GM19468 (cell line): Measurements from ENCODE around the gene SLC29A1.
"Not testable (repeated sequence)": the region's sequence is repeated elsewhere in the genome, so short reads cannot be mapped to it uniquely, and the experiment has no call there.

ENCODE experiments used
- ATAC-seq: cut with Tn5 transposase; IDR thresholded peaks from one replicate; pipeline ENCODE4 v1.9.1; 2021; ENCODE audit warnings: mild to moderate bottlenecking, moderate library complexity, moderate number of reproducible peaks; ENCODE audit not compliant: unreplicated experiment; ENCODE audit errors: extremely low read depth

Gene SLC29A1

GRCh38 chr6:44193307-44193910, 30.0 kb upstream of the SLC29A1 start:
- no peak for ATAC-seq

- no peak for ATAC-seq
Measured at GRCh38 chr6:44194326-44194725, 29.1 kb upstream of the SLC29A1 start.

DNA sequence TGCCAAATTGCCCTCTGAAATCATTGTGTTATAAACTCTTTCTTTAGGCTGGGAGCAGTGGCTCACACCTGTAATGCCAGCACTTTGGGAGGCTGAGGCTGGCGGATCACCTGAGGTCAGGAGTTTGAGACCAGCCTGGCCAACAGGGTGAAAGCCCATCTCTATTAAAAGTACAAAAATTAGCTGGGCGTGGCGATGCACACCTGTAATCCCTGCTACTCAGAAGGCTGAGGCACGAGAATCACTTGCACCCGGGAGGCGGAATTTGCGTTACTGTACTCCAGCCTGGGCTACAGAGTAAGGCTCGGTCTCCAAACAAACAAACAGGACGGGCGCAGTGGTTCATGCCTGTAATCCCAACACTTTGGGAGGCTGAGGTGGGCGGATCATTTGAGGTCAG, 27.0 kb upstream of the SLC29A1 start:
- ATAC-seq, result not testable (repeated sequence)

GRCh38 chr6:44198684-44199083, 24.7 kb upstream of the SLC29A1 start:
- ATAC-seq, result no peak

DNA sequence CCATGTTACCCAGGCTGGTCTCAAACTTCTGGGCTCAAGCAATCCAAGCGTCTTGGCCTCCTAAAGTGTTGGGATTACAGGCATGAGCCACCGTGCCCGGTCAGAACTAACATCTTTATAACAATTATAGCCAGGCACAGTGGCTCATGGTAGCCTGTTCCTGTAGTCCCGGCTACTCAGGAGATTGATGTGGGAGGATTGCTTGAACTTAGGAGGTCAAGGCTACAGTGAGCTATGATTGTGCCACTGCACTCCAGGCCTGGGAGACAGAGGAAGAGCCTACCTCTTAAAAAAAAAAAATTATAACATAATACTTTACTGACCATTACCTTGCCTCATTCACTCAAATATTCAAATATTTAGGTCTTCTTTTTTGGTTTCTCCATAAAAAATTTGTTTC, 23.5 kb upstream of the SLC29A1 start:
- ATAC-seq, result no peak

DNA sequence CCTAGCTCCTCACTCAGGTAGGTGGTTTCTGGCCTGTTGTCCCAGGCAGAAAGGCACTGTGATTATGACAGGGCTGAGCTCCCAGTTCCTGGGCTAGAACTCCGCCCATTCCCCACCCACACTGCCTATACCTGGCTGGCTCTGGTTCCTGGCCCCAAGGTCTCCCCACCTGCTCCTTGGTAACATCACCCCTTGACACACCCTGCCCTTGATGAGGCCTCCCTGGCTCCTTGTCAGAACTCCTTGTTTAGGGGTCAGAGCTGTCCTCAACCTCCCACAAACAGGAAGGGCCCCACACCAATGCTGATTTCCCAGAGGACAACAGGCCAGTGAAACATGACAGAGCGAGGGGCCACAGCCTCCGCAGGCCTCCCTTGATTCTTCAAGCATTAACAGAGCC, 22.2 kb upstream of the SLC29A1 start:
- ATAC-seq, result no peak

DNA sequence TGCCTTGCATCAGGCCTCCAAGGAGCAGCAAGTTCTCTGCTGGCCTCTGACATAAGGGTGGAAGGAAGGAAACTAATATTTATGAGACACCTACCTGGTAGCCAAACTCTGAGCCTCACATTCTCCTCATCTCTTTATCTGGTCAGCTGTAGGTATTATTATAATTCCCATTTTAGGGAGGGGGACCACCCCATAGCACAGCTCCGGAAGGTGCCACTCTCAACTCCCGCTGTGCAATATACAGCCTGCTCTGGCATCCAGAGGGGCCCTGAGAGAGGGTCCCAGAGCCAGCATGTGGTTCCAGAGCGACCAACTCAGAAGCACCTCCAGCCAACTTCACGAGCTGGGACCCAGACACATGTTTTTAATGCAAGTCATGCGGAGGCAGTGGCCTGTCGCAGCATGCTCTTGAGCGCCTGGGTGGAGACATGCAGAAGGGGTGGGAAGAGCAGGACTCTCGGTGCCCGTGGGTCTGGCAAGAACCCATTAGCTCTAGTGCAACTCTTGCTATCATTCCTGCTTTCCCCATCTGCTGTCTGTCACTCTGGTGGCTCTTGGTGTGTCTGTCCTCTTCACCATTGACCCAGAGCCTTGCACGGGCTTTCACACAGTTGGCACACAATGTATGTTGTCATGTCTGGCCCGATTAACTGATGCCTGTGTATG, 21.6 kb upstream of the SLC29A1 start:
- no peak for ATAC-seq

DNA sequence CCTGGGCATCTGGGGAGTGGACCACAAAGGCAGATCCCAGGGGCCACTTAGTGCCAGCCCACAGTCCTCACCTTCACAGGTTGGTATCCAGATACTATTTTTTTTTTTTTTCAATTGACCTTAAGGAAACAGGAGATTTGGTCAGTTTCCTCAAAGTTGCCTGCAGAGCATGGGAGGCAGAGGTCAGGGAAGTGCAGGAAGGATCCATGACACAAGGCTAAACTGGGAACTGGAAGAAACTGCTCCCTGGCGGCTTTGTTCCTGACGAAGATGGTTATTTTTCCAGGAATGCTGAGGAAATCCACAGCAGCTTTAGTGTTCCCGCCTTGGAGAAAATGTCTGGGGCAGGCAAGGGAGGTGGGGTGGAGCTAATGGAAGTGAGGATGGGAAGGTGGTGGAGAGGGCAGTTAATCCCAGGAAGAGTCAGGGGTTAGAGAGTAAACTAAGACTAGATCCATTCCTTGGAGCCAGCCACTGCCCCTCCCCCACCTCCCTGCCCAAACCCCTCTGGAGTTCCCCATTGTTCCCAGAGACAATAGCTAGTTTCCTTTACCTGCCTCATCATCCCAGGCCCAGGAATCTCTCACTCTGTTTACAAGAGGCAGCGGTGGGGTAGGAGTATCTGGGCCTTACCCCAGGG, 20.9 kb upstream of the SLC29A1 start:
- no peak for ATAC-seq

GRCh38 chr6:44202972-44203750, 20.2 kb upstream of the SLC29A1 start:
- no peak for ATAC-seq

- no peak for ATAC-seq
Measured at GRCh38 chr6:44203955-44204354, 19.4 kb upstream of the SLC29A1 start.

DNA sequence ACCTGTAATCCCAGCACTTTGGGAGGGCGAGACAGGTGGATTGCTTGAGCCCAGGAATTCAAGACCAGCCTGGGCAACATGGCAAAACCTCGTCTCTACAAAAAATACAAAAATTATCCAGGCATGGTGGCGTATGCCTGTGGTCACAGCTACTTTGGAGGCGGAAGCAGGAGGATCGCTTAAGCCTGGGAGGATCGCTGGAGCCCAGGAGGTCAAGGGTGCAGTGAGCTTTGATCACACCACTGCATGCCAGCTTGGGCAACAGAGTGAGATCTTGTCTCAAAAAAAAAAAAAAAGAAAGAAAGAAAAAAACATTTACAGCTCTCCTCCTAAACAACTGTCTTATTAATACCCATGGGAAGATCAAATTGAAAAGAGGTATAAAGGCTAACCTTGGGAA, 15.4 kb upstream of the SLC29A1 start:
- no peak for ATAC-seq

GRCh38 chr6:44211284-44211683, 12.1 kb upstream of the SLC29A1 start:
- ATAC-seq, result no peak

GRCh38 chr6:44214307-44214706, 9.1 kb upstream of the SLC29A1 start:
- no peak for ATAC-seq

DNA sequence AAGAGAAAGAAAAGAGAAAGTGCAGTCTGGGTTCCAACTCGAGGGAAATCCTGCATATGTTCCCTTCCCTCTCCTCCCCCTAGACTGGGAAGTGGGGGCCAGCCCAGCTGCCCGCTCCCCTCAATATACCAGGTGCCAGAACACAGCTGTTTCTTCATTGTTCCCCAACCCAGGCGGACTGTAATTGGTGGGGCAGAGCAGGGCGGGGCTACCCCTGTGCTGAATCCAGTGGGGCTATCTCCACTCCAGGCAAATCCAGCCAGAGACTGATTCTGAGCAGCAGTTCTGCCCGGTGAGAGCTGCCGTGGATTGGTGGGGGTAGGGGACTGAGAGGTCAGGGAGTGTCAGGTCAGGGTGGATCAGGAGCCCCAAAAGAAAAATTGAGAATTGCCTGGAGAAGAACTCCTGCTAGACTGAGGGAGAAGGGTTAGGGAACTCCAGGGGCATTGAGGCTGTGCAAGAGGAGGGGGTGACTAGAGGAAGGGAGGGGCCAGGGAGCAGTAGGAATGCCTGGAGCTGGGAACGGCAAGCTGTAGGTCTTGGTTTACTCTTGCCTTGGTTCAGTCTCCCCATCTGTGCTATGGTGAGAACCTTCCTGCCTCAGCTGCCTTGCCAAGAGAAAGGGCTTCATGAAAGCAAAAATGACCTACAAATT, 6.6 kb upstream of the SLC29A1 start, which contains the start of gene MYMX:
TSS of gene MYMX (plus strand) at position 250 of the 655 bp plus-strand sequence. CDS start 546 bp downstream, outside the sequence.
- ATAC-seq, result no peak

- no peak for ATAC-seq
Measured at GRCh38 chr6:44217332-44218143, 5.9 kb upstream of the SLC29A1 start.

DNA sequence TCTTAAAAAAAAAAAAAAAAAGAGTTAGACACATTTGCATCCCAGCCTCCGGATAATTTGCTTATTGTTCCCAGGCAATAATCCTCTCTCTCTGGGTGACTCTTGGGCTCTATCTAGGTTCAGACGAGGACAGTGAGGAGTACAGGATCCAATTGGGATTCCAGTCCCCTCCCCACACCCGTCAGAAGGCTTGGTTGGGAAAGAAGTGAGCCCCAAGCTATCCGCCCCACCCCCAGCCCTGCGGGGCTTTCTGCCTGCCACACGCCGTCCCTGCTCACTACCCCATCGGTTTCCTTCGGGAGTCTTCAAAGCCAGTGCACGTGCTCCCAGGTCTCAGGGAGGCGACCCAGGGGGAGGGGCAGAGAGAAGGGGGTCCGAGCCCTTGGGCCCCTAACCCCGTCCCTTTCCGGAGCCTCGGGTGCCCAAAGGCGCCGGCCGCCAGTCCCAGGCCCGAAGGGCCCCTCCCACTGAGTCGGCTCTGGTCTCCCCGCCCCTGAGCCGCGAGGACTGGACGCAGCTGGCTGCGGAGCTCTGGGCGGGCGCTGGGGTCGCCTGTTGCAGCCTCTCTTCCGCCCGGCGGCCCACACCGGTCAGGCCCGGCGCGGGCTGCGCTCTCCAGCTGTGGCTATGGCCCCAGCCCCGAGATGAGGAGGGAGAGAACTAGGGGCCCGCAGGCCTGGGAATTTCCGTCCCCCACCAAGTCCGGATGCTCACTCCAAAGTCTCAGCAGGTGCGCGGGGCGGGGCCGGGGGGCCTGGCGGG, 4.2 kb upstream of the SLC29A1 start:
- ATAC-seq, result peak; percentile 34

- no peak for ATAC-seq
Measured at GRCh38 chr6:44219815-44220784, 3.3 kb upstream of the SLC29A1 start.

DNA sequence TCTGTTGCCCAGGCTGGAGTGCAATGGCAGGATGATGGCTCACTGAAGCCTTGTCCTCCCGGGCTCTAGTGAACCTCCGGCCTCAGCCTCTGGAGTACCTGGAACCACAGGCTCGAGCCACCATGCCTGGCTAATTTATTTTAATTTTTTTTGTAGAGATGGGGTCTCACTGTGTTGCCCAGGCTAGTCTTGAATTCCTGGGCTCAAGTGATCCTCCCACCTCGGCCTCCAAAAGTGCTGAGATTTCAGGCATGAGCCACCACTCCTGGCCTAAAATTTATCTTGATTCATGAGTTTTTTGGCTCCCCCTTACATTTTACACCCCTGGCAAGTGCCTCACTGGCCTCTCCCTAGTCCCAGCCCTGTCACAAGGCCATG, 2.5 kb upstream of the SLC29A1 start:
- no peak for ATAC-seq
